T47D (cell line): ENCODE data around the gene PREP.
A peak's percentile ranks its signal among the peaks of the same experiment; 100 is the strongest.

Source experiments
- DNase-seq, 2 experiments: peaks; one replicate each; pipeline versions ENCODE4 v3.0.0 to v3.0.0-alpha.2; 2011 to 2012; ENCODE audit warnings: low read depth in 1 of 2, low spot score in 1 of 2
- JUND ChIP-seq: IDR thresholded peaks from 2 replicates; pipeline ENCODE4 v1.6.1; 2012; ENCODE audit warnings: low read depth
- in situ Hi-C: cut with HindIII; loops from 2 replicates; pipeline ENCODE4 v1.10.0; 2016; ENCODE audit warnings: low sequenced_read_pairs, low pct_unique_long_range_greater_than_20kb

Gene PREP

DNA sequence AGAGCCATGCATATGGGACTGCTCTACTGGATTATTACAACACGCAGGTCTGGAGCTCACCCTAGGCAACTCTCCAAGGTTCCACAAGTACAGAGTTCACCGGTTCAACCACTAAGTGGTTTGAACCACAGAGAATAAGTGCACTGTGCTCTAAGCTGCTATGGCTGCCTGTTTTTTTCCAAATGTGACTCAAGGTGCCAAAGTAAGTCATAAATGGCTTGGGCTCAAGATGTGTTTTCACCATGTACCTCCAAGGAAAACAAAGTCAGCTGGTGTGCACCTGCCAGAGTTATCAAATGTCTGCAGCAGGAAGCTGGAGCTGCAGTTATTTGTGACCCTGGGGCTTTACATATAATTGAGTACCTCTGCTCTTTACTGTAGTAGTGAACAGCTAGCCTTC, 76.7 kb downstream of the PREP start:
- in situ Hi-C loops, result no loop called here
- DNase-seq, result no peak
- TF ChIP-seq JUND, result no peak

DNA sequence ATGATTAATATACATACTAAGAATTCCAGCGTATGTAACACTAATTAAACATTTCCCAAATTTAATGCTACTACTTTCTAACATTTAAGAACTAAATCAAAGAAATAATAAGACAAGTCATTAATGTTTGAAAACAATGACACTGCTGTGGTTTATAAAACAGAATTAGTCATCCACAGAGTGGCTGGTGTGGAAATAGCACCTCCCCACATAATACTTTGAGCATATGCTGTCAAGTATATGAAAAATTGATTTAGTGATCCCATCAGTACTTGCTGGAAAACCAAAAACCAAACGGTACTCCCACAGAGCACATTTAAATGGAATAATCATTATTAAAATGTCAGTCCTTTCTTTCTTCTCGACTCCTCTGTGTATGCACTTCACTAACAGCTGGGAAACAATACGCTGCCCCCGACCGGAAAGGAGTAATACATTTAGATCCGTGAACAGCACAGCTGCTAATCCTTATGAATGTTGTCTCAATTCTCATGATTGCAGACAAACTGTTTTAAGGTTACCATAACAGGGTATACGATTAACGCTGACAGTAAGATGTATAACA, 78.4 kb downstream of the PREP start:
- in situ Hi-C loops, result no loop called here
- TF ChIP-seq JUND, result no peak
- DNase-seq, result no peak

DNA sequence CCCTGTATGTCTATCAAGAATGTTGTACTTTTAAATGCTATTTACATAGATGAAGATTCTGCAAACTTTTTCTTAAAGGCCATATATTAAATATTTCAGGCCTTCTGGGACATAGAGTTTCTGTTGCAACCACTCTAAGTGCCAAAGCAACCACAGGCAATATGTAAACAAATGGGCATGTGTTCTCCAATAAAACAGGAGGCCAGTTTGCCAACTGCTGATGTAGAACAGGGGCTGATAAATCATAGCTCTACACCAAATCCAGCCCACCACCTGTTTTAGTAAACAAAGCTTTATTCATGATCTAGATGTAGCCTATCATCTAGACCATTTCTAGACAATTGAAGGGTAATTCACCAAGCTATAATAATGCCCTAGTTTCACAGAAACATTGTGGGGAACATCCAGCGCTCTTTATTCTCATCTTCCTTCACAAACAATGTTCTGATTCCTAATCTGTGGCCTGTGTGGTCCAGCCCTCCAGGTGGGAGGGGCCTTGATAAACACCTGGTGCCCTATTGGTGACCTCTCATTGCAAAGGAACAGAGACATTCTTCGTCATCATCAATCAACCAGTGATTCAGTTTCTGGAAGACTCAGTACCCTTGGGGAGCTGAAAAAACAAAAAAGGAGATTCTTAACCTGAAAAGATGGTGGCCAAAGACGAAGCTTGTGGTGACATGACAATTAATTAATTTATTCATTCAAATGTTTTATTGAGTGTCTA, 80.2 kb downstream of the PREP start:
- in situ Hi-C loops, result no loop called here
- no peak for DNase-seq
- no peak for TF ChIP-seq JUND

DNA sequence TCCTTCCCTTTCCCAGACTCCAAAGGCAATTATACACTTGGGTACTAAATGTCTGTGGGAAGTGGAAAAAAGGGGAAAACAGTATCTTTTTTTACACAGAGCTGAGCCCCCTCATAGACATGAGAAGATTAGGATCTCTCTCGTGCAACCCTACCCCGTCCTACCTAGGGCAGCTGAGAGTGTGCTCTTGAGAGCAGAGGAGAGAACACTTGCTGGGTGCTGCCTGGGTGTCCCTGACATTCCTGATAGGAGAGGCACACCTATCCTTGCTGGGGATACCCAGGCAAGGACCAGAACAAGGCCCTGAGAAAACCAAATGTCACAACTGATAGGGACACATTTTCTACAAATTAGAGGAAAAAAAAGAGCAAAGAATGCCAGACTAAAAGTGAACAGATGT, 81.2 kb downstream of the PREP start:
- no peak for DNase-seq
- in situ Hi-C loops, result no loop called here

DNA sequence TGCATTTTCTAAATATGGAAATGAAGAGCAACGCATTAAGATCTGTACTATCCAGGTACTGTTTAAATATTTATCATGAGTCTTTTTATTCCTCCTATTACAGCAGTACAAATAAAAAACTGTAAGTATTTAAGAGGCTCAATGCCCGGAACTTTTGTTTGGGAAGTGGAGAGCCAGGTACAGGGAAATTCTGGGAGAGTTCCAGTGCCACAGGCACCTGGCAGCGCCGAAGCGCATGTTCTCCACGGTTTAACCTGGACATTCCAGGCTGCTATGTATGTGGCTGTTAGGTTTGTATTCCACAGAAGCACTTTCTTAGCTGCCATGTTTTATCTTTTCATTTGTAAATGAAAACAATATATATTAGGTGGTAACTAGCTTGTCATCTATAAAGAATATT, 81.7 kb downstream of the PREP start:
- in situ Hi-C loops, result no loop called here
- no peak for TF ChIP-seq JUND
- no peak for DNase-seq

More for the DNA sequence above, 81.2 kb downstream of the PREP start:
- no peak for TF ChIP-seq JUND

DNA sequence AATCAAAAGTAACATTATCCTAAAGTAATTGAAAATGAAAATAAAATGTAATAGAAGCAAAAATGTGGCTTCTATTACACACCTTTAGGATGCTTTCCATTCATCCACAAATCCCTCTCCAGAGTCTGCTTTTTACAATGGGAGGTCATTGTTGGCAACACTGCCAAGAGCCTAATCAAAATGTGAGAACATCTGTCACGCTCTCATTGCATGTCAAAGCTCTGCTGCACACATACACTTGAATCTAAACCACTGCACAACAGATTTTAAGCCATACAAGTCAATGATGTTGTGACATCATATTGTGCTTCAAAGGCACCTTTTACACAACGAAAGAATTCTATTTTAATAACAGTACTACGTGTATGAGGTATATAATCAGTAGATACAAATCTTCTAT, 82.1 kb downstream of the PREP start:
- no peak for TF ChIP-seq JUND
- in situ Hi-C loops, result no loop called here
- DNase-seq, result no peak

DNA sequence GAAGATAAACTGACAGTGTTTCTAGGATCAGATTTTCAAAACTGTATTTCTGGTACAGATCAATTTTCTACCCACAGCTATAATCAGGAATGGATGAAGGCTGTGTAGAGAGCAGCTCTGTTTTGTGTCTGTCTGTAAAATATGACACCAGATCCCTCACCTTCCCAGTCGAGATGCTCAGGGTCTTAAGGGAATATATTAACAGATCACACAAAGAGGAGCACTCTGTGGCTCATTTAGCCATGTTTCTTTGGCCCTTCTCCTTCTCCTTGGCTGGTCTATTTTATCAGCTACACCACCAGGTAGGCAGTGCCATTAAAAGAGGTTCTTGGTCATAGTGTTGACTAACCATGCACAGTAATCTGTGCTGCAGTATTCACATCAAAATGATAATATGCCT, 82.6 kb downstream of the PREP start:
- no peak for TF ChIP-seq JUND

DNA sequence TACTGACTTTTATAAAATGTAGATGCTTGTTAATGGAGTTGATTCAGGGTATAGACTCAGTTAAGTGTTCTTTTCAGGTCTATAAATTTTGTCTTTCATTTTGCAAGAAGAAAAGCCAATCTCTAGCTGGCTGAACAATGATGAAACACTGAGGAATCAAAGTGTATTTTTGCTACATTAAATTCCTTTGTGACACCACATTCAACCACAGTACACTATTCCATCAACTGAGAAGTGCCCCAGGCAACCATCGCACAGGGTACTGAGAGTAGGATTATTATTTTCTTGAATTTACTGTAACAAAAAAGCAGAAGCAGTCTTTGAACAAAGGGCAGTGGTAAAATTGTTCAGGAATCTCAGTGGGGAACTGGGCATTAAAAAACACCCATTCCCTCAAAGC, 83.6 kb downstream of the PREP start:
- DNase-seq, result no peak

More for the DNA sequence above, 82.6 kb downstream of the PREP start:
- DNase-seq, result no peak
- in situ Hi-C loops, result no loop called here

DNA sequence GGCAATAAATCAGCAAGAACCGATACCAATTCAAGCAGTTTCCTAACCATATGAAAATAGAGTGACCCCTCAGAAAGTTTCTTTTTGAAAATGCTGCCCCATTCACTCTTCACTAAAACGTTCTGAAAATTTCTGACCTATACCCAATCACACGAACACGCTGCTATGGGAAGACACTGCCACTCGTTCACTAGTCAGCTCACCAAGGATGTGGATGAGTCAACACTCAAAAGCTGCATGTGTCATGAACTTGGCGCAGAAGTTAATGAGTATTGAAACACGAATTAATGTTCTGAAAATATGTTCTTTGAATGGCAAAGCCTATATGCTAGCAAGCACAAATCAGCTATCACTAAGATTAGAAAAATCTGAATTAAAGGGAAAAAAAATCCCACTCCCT, 84.2 kb downstream of the PREP start:
- no peak for TF ChIP-seq JUND
- DNase-seq, result no peak
- in situ Hi-C loops, result no loop called here

More for the DNA sequence above, 83.6 kb downstream of the PREP start:
- in situ Hi-C loops, result no loop called here
- no peak for TF ChIP-seq JUND

DNA sequence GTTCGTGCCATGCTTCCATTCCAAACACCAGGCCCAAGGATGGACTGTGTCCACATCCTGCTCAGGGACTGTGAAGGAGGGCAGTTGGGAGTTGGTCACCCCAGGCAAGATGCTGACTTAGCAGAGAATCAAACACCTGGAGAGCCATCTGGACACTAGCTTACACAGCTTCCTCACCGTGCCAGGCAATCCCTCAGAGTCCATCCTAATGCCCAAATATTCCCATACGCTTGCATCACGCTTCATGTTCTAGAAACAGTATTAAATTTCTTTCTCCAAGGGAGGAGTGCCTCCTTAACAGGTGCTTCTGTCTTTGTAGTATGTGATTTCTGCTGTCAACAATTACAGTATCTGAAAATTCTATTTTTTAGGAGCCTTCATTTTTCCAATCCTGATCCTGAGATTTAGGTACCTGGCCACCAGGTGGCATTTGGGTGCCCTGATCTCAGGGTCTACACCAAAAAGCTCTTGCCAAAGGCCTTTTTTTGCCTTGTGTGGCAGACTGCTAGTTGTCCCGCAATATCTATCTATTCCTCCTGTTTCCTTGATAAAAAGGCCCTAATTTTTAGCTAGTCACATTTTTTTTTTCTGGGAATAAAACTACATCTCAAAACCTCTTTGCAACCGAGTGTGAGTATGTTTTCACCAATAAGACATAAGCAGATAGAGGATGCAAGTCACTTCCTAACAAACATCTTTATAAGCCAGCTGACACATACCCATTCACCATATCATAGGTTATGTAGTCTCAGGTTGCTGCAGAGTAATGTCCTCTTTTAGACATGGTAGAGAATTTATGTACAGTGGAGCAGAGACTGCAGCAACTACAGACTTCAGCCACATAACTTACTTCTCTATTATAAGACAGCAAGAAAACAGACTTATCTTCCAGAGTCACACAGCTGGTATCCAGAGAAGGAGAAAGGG, 85.0 kb downstream of the PREP start:
- DNase-seq, result peak in 1 of 2 experiments; percentile 46
- no peak for TF ChIP-seq JUND
- in situ Hi-C loops, result no loop called here

DNA sequence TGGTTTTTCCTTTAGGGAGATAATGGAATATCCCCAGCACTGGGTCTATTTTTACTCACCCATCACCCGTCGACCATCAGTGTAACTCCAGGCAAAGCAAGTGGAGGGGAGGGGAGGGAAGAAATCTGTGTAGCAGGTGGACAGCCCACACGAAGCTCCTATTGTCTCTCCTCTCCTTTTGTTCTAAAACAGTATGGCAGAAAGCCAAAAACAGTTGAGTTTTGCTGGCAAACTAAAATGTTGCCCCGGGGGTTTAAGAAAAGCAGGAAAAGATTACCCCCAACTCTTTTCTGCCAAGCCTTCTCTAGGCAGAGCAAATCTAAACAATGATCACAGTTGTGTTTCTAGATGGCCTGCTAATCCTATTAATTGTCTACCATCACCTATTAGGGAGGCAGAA, 89.7 kb downstream of the PREP start:
- TF ChIP-seq JUND, result no peak
- in situ Hi-C loops, result no loop called here
- no peak for DNase-seq

DNA sequence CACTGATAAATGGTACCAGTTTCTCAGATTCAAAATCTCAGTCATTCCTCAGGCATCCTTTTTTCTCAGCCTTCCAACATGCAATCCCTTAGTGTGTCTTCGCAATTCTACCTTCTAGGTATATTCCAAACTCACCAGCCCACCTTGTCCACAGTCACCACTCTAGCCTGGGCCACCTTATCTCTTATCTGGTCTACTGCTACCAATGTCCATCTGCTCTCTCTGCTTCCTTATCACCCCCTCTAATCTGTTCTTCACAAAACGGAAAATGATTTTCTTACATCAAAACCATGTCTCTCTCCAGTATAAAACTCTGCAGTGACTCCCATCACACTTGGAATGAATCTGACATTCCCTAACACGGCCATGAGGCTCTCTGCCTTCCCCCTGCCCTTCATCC, 91.9 kb downstream of the PREP start:
- no peak for TF ChIP-seq JUND
- in situ Hi-C loops, result no loop called here
- no peak for DNase-seq

DNA sequence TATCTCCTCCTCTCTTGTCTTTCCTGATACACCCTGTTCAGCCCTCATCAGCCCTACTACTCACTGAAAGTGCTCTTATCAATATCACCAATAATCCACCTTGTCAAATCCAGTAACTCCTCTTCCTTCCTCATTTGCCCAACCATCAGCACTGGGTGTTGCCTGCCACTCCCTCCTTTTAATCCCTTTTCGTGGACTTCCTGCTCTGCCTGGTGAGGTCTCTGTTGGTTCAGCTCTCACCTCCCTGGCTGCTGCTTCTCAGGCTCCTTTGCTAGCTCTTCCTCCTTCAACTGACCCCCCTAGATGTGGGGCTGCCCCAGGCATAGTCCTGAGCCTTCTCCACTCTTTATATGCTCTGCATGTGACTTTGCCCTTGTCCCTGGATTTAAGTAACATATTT, 92.5 kb downstream of the PREP start:
- no peak for TF ChIP-seq JUND
- no peak for DNase-seq
- in situ Hi-C loops, result no loop called here
